ES-I3 (cell line): Measurements from ENCODE around the gene R3HDM4.
"Not testable (repeated sequence)": the region's sequence is repeated elsewhere in the genome, so short reads cannot be mapped to it uniquely, and the experiment has no call there.

ENCODE experiments used
- H3K36me3 ChIP-seq: 2 replicates; pipeline ENCODE4 v1.6.1; 2013; ENCODE audit warnings: mild to moderate bottlenecking, low read length, control low read depth, moderate library complexity; ENCODE audit not compliant: insufficient read depth
- H3K4me1 ChIP-seq: 2 replicates; pipeline ENCODE4 v1.6.1; 2013; ENCODE audit warnings: mild to moderate bottlenecking, control low read depth, low read length; ENCODE audit not compliant: insufficient read depth
- H3K9ac ChIP-seq: 2 replicates; pipeline ENCODE4 v1.6.1; 2013; ENCODE audit warnings: low read depth, mild to moderate bottlenecking, low read length, moderate library complexity
- H3K9me3 ChIP-seq: 2 replicates; pipeline ENCODE4 v1.6.1; 2013; ENCODE audit warnings: mild to moderate bottlenecking, low read length, moderate library complexity; ENCODE audit not compliant: control insufficient read depth, insufficient read depth

R3HDM4 gene

DNA sequence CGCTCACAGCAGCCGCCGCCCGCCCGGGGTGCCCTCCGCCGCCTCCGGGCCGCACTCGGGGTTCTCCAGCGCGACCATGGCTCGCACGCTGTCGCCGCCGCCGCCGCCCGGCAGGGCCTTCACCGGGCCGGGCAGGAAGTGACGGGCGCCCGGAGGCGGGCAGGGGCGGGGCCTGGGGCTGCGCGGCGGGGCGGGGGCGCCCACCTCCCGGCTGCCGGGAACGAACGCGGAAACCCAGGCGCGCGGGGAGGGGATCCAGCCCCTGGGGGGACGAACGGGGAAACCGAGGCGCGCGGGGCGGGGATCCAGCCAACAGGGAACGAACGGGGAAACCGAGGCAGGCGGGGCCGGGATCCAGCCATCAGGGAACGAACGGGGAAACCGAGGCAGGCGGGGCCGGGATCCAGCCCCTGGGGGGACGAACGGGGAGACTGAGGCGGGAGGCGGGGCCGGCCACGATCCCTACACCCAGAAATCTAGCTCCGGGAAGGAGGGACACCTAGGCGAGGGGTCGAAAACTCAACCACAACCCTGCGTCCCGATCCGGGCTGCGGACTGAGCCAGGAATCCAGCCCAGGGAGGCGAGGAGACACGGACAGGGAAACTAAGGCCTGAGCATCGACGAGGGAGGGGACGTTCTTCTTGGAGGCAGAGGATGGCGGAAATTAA lies at the start of gene R3HDM4:
Gene R3HDM4 (minus strand): TSS at position 140 of the 669 bp plus-strand sequence. CDS start 62 bp downstream, at position 78.
- Histone ChIP-seq H3K4me1 (peaks cover 5% of the 10 kb centered on the region; the same call in 1 of the 2 replicates), H3K9me3 (no peaks in the 10 kb centered on the region), H3K36me3 (no peaks in the 10 kb centered on the region), H3K9ac (peak within 1 kb of the TSS; percentile 72; the same call in 1 of the 2 replicates)

DNA sequence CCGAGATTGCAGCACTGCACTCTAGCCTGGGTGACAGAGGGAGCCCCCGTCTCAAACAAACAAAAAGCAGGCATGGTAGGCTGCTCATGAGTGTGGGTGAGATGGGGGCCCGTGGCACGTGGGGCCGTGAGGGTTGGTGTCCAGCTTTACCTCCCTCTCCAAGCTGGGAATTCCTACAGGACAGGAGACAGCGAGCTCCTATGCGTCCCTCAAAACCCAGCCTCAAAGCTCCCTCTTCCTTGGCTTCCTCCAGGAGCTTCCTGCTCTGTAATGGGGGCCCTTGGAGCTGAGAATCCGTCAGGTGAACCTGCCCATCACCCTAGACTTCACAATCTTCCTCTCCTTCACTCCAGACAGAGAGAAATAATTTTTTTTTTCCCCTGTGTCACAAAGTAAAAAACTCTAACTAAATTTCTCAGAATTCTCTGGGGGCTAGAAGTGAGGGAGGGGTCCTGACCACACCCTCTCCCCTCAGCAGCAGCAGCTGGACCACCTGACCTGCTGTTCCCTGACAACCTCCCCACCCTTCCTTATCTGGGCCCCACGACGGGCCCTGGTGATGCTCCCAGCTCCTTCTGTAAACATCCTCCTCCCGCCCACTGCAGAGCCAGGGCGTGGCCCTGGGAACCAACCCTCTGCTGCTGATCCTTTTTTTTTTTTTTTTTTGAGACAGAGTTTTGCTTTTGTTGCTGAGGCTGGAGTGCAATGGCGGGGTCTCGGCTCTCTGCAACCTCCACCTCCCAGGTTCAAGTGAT lies 49.0 kb upstream of the R3HDM4 start:
- H3K9me3 ChIP-seq = no peaks in the 10 kb centered on the region

DNA sequence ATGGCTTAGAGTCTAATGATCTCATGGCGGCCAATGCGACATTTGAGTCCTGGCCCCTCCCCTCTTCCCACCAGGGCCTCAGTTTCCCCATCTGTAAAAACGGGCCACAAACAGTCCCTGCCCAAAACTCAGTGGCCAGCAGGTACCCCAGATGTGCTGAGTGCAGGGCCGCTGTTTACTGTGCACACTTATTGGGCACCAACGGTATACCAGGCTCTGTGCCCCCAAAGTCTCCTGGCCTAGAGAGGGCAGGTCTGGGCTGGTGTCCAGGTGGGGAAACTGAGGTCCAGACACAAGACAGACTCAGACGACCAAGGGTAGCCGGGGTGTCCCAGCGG lies 47.6 kb upstream of the R3HDM4 start:
- Histone ChIP-seq H3K9ac (no peak overlapping the region), H3K36me3 (peaks cover 5% of the 10 kb centered on the region), H3K4me1 (peaks cover 22% of the 10 kb centered on the region; the same call in 1 of the 2 replicates), H3K9me3 (no peaks in the 10 kb centered on the region)

More for the DNA sequence above, 49.0 kb upstream of the R3HDM4 start:
- peaks cover 14% of the 10 kb centered on the region; the same call in 1 of the 2 replicates for H3K4me1 ChIP-seq
- H3K9ac ChIP-seq = no peak overlapping the region
- H3K36me3 ChIP-seq = peaks cover 5% of the 10 kb centered on the region

DNA sequence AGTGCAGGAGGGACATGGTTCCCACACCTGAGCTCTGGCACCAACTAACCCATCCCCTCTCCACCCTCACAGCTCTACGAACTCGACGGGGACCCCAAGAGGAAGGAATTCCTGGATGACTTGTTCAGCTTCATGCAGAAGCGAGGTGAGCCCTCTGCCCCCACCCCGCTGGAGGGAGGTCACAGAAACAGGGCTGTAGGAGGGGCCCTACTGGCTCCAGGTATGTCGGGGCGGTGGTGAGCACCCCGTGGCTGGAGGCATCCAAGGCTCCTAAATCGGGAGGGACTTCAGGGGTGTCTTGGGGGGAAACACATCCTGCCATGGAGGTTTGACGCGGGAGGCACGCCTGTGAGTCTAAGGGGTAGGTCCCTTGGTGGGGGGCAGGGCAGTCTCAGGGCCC lies 47.0 kb upstream of the R3HDM4 start:
- H3K36me3 ChIP-seq = peaks cover 1% of the 10 kb centered on the region
- peaks cover 25% of the 10 kb centered on the region; the same call in 1 of the 2 replicates for H3K4me1 ChIP-seq
- H3K9ac ChIP-seq = no peak overlapping the region
- no peaks in the 10 kb centered on the region for H3K9me3 ChIP-seq

DNA sequence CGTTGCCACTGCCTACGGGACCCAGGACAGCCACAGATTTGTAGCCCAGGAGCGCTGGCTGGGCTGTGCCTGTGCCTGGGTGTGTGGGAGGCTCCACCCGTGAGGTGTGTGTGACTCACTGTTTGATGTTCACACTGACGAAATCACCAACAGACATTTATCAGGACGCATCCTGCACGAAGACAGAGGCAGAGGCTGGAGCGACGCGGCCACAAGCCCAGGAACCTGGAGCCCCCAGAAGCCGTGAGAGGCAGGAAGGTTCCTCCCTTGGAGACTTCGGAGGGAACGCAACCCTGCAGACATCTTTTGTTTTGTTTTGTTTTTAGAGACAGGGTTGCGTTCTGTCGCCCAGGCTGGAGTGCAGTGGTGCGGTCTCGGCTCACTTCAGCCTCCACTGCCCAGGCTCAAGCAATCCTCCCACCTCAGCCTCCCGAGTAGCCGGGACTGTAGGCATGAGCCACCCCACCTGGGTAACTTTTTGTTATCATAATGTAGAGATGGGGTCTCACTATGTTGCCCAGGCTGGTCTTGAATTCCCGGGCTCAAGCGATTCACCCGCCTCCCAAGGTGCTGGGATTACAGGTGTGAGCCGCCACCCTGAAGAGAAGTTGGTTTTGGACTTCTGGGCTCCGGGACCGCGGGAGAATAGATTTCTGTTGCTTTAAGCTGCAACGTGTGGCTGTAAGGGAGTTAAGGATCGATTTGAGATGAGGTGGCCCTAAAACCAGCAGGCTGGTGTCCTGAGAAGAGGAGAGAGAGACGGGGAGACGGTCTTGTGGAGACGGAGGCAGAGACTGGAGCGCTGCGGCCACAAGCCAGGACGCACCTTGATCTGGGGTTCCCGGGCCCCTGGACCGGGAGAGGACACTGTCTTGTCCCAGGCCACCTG lies 46.2 kb upstream of the R3HDM4 start:
- H3K4me1 ChIP-seq = peaks cover 29% of the 10 kb centered on the region; the same call in 1 of the 2 replicates
- H3K9ac ChIP-seq = no peak overlapping the region
- H3K36me3 ChIP-seq = no peaks in the 10 kb centered on the region
- no peaks in the 10 kb centered on the region for H3K9me3 ChIP-seq

DNA sequence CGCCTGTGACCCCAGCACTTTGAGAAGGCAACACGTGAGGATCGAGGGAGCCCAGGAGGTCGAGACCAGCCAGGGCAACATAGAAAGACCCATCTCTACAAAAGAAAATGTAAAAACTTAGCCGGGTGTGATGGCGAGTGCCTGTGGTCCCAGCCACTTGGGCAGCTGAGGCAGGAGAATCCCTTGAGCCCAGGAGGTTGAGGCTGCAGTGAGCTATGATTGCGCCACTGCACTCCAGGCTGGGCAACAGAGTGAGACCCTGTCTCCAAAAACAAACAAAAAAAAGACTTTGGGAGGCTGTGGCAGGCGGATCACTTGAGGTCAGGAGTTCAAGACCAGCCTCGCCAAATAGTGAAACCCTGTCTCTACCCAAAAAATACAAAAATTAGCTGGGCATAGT lies 44.6 kb upstream of the R3HDM4 start:
- not testable (repeated sequence) for H3K9ac ChIP-seq, H3K36me3 ChIP-seq, H3K9me3 ChIP-seq
- H3K4me1 ChIP-seq = peaks cover 40% of the 10 kb centered on the region; the same call in 1 of the 2 replicates

DNA sequence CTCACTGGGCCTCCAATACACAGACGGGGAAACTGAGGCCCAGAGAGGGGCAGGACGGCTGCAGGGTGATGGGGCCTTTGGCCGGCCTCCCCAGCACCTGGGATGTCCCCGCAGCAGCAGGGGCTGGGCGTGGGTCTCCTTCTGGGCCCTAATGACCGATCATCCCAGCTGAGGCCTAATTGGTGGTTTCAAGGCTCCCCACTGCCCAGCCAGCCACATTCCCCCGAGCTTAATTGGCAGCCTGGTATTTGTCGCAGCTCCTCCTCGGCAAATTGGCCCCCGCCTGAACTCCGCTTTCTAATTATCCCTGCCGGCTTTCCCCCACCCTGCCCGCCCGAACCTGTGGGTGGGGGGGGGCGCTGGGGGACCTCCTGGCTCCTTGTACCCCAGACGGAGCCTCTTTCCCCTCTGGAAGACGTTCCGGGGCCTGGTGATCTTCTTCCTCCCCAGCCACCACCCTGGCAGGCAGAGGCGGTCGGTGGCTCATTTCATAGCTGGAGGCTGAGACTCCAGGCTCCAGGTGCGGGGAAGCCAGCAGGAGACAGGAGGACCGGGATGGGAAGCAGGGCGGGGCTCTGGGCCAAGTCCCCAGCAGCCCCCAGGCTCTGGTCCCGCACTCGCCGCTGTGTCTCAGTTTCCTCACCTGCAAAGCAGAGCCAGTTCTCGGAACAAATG lies 43.9 kb upstream of the R3HDM4 start:
- peaks cover 38% of the 10 kb centered on the region; the same call in 1 of the 2 replicates for H3K4me1 ChIP-seq
- no peak overlapping the region; the same call in 1 of the 2 replicates for H3K9ac ChIP-seq

DNA sequence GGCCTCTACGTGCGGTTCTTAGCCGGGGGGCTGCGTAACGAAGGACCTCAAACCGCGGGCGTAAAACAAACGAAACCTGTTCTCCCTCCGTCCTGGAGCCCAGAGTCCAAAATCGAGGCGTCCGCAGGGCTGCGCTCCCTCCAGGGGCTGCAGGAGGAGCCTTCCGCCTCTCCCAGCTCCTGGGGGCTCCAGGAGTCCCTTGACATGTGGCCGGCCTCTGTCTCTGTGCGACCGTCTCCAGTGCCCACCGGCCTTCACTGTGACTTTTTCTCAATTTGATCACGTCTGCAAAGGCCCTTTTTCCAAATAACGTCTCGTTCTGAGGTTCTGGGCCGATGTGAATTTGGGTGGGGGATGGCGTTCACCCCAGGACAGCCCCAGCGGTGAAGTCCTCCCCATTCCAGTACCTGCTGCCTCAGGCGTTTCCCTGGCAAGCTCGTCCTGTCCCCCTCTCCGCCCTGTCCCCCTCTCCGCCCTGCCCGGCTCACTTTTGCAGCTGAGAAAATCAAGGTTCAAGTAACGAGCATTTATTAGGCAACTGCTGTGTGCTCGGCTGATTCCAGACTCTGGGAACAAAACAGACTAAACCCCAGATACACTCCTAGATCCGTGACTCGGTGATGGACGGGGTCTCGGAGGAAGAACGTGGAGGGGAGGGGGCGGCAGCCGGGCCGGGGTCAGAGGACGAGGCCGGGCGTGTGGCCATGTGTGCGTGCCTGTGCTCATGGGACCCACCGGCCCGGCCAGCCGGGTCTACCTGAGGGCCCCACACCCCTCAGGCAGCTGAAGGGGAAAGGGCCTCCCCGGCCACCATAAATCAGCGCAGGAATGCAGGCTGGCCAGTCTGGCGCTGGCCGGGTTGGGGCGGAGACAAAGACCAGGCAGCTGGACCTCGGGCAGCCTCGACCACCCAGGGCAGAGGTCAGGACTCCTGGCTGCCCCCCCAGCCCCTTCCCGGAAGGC lies 43.1 kb upstream of the R3HDM4 start:
- H3K36me3 ChIP-seq = no peaks in the 10 kb centered on the region
- H3K9ac ChIP-seq = no peak overlapping the region; the same call in 1 of the 2 replicates
- peaks cover 36% of the 10 kb centered on the region; the same call in 1 of the 2 replicates for H3K4me1 ChIP-seq
- H3K9me3 ChIP-seq = no peaks in the 10 kb centered on the region

More for the DNA sequence above, 43.9 kb upstream of the R3HDM4 start:
- no peaks in the 10 kb centered on the region for H3K36me3 ChIP-seq
- H3K9me3 ChIP-seq = no peaks in the 10 kb centered on the region

DNA sequence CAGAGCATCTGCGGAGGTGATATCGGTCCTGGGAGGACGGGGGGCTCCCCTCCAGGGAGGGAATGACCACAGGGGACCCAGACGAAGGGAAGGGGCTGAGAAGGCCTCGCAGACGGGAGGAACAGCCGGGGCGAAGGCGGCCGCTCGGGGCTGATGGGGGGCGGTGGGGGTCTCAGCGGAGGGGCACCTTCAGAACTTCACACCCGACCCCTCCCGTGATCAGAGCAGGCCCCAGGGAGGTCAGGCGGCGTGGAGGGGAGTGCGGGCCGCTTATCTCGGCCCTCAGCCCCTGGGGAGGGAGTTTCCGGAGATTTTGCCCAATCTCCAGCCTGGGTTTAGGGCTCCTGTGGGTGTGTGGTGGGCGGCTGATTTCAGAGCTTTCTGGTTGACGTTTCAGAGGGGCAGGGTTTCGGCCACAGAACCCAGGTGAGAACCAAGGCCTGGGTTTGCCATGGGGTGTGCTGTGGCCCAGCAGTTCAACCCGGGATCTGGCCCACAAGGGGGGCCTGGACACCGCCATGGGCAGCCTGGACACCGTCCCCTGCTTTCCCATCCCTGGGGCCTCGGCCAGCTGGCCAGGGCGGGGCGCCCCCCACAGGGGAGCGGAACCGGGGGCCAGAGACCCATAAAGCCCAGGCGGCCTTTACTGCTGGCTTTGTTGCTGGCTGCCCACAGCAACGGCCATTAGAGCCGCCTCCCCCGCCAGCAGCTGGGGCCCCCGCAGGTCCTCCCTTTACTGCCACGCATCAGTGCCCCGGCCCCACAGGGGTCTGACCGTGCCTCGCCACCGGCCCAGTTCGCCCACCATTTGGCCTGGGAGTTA lies 41.9 kb upstream of the R3HDM4 start:
- peaks cover 32% of the 10 kb centered on the region; the same call in 1 of the 2 replicates for H3K4me1 ChIP-seq

DNA sequence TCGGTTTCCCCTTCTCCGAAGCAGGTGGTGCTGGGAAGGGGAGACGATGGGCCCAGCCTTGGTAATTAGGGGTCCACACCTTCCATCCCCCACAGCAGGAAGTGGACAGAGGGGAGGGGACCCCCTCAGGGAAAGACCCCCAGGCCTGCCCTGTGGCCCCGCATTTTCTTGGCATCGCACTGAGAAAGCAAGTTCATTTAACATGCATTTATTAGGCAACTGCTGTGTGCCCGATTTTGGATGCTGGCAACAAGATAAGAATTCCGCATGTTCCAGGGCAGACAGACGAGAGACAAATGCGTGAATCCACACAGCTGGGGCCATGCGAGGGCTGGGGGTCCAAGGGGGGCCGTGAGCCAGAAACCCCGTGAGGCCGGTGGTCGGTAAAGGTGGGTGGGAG lies 41.3 kb upstream of the R3HDM4 start:
- Histone ChIP-seq H3K9me3 (no peaks in the 10 kb centered on the region), H3K9ac (no peak overlapping the region), H3K36me3 (no peaks in the 10 kb centered on the region), H3K4me1 (peaks cover 32% of the 10 kb centered on the region; the same call in 1 of the 2 replicates)

More for the DNA sequence above, 41.9 kb upstream of the R3HDM4 start:
- H3K9me3 ChIP-seq = no peaks in the 10 kb centered on the region
- H3K9ac ChIP-seq = no peak overlapping the region
- no peaks in the 10 kb centered on the region for H3K36me3 ChIP-seq

DNA sequence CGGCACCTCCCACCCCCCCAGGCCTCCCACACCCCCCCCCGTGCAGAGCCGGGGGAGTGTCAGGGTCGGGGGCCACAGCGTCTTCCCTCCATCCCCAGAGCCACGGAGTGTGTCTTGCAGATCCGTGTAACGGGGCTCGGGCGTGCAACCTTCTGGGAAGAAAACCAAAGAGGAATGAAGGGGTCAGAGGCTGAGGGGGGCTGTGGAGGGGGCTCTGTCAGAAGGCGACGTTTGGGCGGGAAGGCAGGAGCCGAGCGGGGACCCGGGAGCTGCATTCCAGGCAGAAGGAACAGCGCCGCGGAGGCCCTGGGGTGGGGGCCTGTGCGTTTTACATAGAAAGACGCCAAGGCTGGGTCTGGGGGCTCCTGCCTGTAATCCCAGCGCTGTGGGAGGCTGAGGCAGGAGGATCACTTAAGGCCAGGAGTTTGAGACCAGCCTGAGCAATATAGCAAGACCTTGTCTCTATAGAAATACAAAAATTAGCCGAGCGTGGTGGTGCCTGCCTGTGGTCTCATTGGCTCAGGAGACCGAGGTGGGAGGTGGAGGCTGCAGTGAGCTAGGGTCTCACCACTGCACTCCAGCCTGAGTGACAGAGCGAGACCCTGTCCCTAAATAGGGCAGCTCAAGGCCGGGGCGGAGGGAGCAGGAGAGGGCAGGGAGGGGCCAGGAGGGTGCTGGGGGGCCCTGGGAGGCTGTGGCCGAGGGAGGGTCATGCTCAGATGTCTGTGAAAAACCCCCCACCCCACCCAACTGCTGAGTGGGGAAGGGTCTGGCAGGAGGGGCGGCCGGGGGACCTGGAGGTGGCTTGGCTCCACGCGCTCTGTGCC lies 40.6 kb upstream of the R3HDM4 start:
- H3K36me3 ChIP-seq = no peaks in the 10 kb centered on the region
- no peaks in the 10 kb centered on the region for H3K9me3 ChIP-seq
- peak overlapping the region; percentile 25 for H3K9ac ChIP-seq
- H3K4me1 ChIP-seq = peaks cover 32% of the 10 kb centered on the region; the same call in 1 of the 2 replicates
